Activated CD8-positive, alpha-beta memory T cell treated with anti-CD3 and anti-CD28 coated beads, Interleukin-2, amount 10 ng/mL, durations not matched to agents 7 days and 5 days (primary cell): ENCODE measurements around the gene ZNF827. TPM values are rescaled to one million over a fixed set of nuclear protein-coding genes. Genes with fewer than 3 reads are reported as not detected.

Experiments
- ATAC-seq: fragments of 150-1000 bp; cut with Tn5 transposase; one replicate; pipeline ENCODE4 v1.10.0; 2021; ENCODE audit warnings: moderate library complexity
- CTCF ChIA-PET: fragments of 350-600 bp; sonication (Branson Sonifier 250); formaldehyde crosslinking; loops from one replicate; lab custom pipeline; 2021; ENCODE audit warnings: antibody characterized with exemption; lab: Charles Lee
- DNase-seq: peaks from one replicate; pipeline ENCODE4 v3.0.0-alpha.2; 2020
- H3K27ac Mint-ChIP-seq: one replicate; pipeline ENCODE4 v1.8.0; 2021; ENCODE audit warnings: mild to moderate bottlenecking, mixed read lengths
- H3K27me3 Mint-ChIP-seq: one replicate; pipeline ENCODE4 v1.8.0; 2021; ENCODE audit warnings: mixed read lengths
- H3K36me3 Mint-ChIP-seq: one replicate; pipeline ENCODE4 v1.8.0; 2021; ENCODE audit warnings: mild to moderate bottlenecking, mixed read lengths
- H3K4me1 Mint-ChIP-seq: one replicate; pipeline ENCODE4 v1.8.0; 2021; ENCODE audit warnings: mixed read lengths
- H3K4me3 Mint-ChIP-seq: one replicate; pipeline ENCODE4 v1.8.0; 2021; ENCODE audit warnings: mild to moderate bottlenecking, moderate library complexity, mixed read lengths
- H3K9me3 Mint-ChIP-seq: one replicate; pipeline ENCODE4 v1.8.0; 2022; ENCODE audit warnings: low read depth, mixed read lengths
- total RNA-seq, 2 experiments: library from RNA; stranded (reverse); gene quantifications; one replicate each; pipeline ENCODE4 v1.2.3, GENCODE V29; 2021

ZNF827 gene
- total RNA-seq, 2 experiments from 2014 or later = 20.1 to 24.7 TPM

GRCh38 chr4:145820407-145820806, 118.2 kb downstream of the ZNF827 start:
- H3K4me1 Mint-ChIP-seq = peaks cover 14% of the 10 kb centered on the region
- DNase-seq = no peak
- ATAC-seq = no peak
- H3K27ac Mint-ChIP-seq = no peak overlapping the region
- H3K27me3 Mint-ChIP-seq = no peaks in the 10 kb centered on the region
- H3K4me3 Mint-ChIP-seq = no peak overlapping the region
- CTCF ChIA-PET = no interaction called here
- H3K9me3 Mint-ChIP-seq = no peaks in the 10 kb centered on the region
- peaks cover 32% of the 10 kb centered on the region for H3K36me3 Mint-ChIP-seq

- no peak overlapping the region for H3K27ac Mint-ChIP-seq
- DNase-seq (no peak), ATAC-seq (no peak)
- H3K9me3 Mint-ChIP-seq = no peaks in the 10 kb centered on the region
- H3K36me3 Mint-ChIP-seq = peaks cover 36% of the 10 kb centered on the region
- CTCF ChIA-PET = no interaction called here
- H3K27me3 Mint-ChIP-seq = no peaks in the 10 kb centered on the region
- H3K4me3 Mint-ChIP-seq = no peak overlapping the region
- H3K4me1 Mint-ChIP-seq = peaks cover 20% of the 10 kb centered on the region
Observed at GRCh38 chr4:145819853-145820181, 118.8 kb downstream of the ZNF827 start.

GRCh38 chr4:145819101-145819852, 119.3 kb downstream of the ZNF827 start:
- Mint-ChIP-seq H3K4me1 (peaks cover 19% of the 10 kb centered on the region), H3K27me3 (no peaks in the 10 kb centered on the region), H3K9me3 (no peaks in the 10 kb centered on the region), H3K27ac (no peak overlapping the region), H3K36me3 (peaks cover 39% of the 10 kb centered on the region), H3K4me3 (no peak overlapping the region)
- ATAC-seq = no peak
- DNase-seq = no peak
- CTCF ChIA-PET = no interaction called here

GRCh38 chr4:145818011-145818410, 120.6 kb downstream of the ZNF827 start:
- CTCF ChIA-PET = no interaction called here
- Mint-ChIP-seq H3K4me1 (peaks cover 11% of the 10 kb centered on the region), H3K9me3 (no peaks in the 10 kb centered on the region), H3K36me3 (peaks cover 43% of the 10 kb centered on the region), H3K4me3 (no peak overlapping the region), H3K27me3 (no peaks in the 10 kb centered on the region), H3K27ac (no peak overlapping the region)
- ATAC-seq (no peak), DNase-seq (no peak)

- CTCF ChIA-PET = no interaction called here
- DNase-seq (no peak), ATAC-seq (no peak)
- no peak overlapping the region for H3K27ac Mint-ChIP-seq
- no peak overlapping the region for H3K4me3 Mint-ChIP-seq
- H3K36me3 Mint-ChIP-seq = peaks cover 47% of the 10 kb centered on the region
- peaks cover 9% of the 10 kb centered on the region for H3K4me1 Mint-ChIP-seq
- no peaks in the 10 kb centered on the region for H3K27me3 Mint-ChIP-seq
- H3K9me3 Mint-ChIP-seq = no peaks in the 10 kb centered on the region
Observed at GRCh38 chr4:145816091-145816490, 122.5 kb downstream of the ZNF827 start.

GRCh38 chr4:145815626-145816025, 123.0 kb downstream of the ZNF827 start:
- Mint-ChIP-seq H3K4me3 (no peak overlapping the region), H3K27me3 (no peaks in the 10 kb centered on the region), H3K27ac (no peak overlapping the region), H3K36me3 (peaks cover 48% of the 10 kb centered on the region), H3K9me3 (no peaks in the 10 kb centered on the region), H3K4me1 (peaks cover 9% of the 10 kb centered on the region)
- CTCF ChIA-PET = no interaction called here
- no peak for DNase-seq
- ATAC-seq = no peak

- no peak overlapping the region for H3K27ac Mint-ChIP-seq
Observed at GRCh38 chr4:145815027-145815612, 123.5 kb downstream of the ZNF827 start.

GRCh38 chr4:145814246-145814645, 124.4 kb downstream of the ZNF827 start:
- DNase-seq (no peak), ATAC-seq (no peak)
- no peak overlapping the region for H3K4me3 Mint-ChIP-seq
- no peaks in the 10 kb centered on the region for H3K27me3 Mint-ChIP-seq
- CTCF ChIA-PET = no interaction called here
- H3K36me3 Mint-ChIP-seq = peaks cover 54% of the 10 kb centered on the region
- peaks cover 6% of the 10 kb centered on the region for H3K9me3 Mint-ChIP-seq
- H3K4me1 Mint-ChIP-seq = peaks cover 17% of the 10 kb centered on the region
- no peak overlapping the region for H3K27ac Mint-ChIP-seq

More at GRCh38 chr4:145815027-145815612, 123.5 kb downstream of the ZNF827 start:
- ATAC-seq (no peak), DNase-seq (no peak)
- CTCF ChIA-PET = no interaction called here
- Mint-ChIP-seq H3K4me1 (peaks cover 9% of the 10 kb centered on the region), H3K9me3 (peaks cover 2% of the 10 kb centered on the region), H3K27me3 (no peaks in the 10 kb centered on the region), H3K4me3 (no peak overlapping the region), H3K36me3 (peaks cover 52% of the 10 kb centered on the region)

GRCh38 chr4:145812919-145813318, 125.7 kb downstream of the ZNF827 start:
- Mint-ChIP-seq H3K4me3 (no peak overlapping the region), H3K27me3 (no peaks in the 10 kb centered on the region), H3K9me3 (peaks cover 6% of the 10 kb centered on the region), H3K36me3 (peaks cover 54% of the 10 kb centered on the region), H3K27ac (no peak overlapping the region), H3K4me1 (peaks cover 30% of the 10 kb centered on the region)
- CTCF ChIA-PET = no interaction called here
- ATAC-seq = no peak
- DNase-seq = no peak

- Mint-ChIP-seq H3K4me1 (peaks cover 30% of the 10 kb centered on the region), H3K36me3 (peaks cover 49% of the 10 kb centered on the region), H3K27me3 (no peaks in the 10 kb centered on the region), H3K9me3 (peaks cover 6% of the 10 kb centered on the region), H3K27ac (peak overlapping the region; percentile 87), H3K4me3 (no peak overlapping the region)
- ATAC-seq = no peak
- CTCF ChIA-PET = interaction anchor here (1.2 kb wide), 2 partner anchors 19 to 25 kb away, joined by 3 to 4 read pairs; no protein-coding TSS in a partner anchor
- DNase-seq = no peak
Observed at GRCh38 chr4:145808848-145809512, 129.6 kb downstream of the ZNF827 start.

GRCh38 chr4:145808021-145808650, 130.5 kb downstream of the ZNF827 start:
- peak overlapping the region; percentile 13 for H3K4me3 Mint-ChIP-seq
- H3K36me3 Mint-ChIP-seq = peaks cover 45% of the 10 kb centered on the region
- peaks cover 6% of the 10 kb centered on the region for H3K9me3 Mint-ChIP-seq
- peak; percentile 58 for DNase-seq
- CTCF ChIA-PET = interaction anchor here (1.2 kb wide), 2 partner anchors 20 to 24 kb away, joined by 3 to 4 read pairs; no protein-coding TSS in a partner anchor
- ATAC-seq = peak; percentile 88
- no peaks in the 10 kb centered on the region for H3K27me3 Mint-ChIP-seq
- H3K27ac Mint-ChIP-seq = peak overlapping the region; percentile 87
- peaks cover 30% of the 10 kb centered on the region for H3K4me1 Mint-ChIP-seq

- Mint-ChIP-seq H3K27me3 (no peaks in the 10 kb centered on the region), H3K4me1 (peaks cover 30% of the 10 kb centered on the region), H3K27ac (no peak overlapping the region), H3K9me3 (peaks cover 6% of the 10 kb centered on the region), H3K4me3 (no peak overlapping the region), H3K36me3 (peaks cover 39% of the 10 kb centered on the region)
- no peak for ATAC-seq
- CTCF ChIA-PET = interaction anchor here (0.6 kb wide), 1 partner anchor 21 kb away, joined by 3 read pairs; no protein-coding TSS in a partner anchor
- DNase-seq = no peak
Observed at GRCh38 chr4:145805490-145805889, 133.1 kb downstream of the ZNF827 start.

- no peak for ATAC-seq
Observed at GRCh38 chr4:145804116-145804515, 134.5 kb downstream of the ZNF827 start.

More at GRCh38 chr4:145804116-145804515, 134.5 kb downstream of the ZNF827 start:
- Mint-ChIP-seq H3K27me3 (no peaks in the 10 kb centered on the region), H3K27ac (no peak overlapping the region), H3K9me3 (no peaks in the 10 kb centered on the region), H3K4me1 (peaks cover 26% of the 10 kb centered on the region), H3K4me3 (no peak overlapping the region), H3K36me3 (peaks cover 35% of the 10 kb centered on the region)
- CTCF ChIA-PET = no interaction called here
- no peak for DNase-seq
